Hepatocyte (in vitro differentiated cells): ENCODE results near the gene NR6A1. TPM values are rescaled to one million over a fixed set of nuclear protein-coding genes. Genes with fewer than 3 reads are reported as not detected.

Source experiments
- DNase-seq: peaks from one replicate; pipeline ENCODE4 v3.0.0-alpha.2; 2016; ENCODE audit warnings: low spot score
- H2AFZ ChIP-seq: fragments of 200-600 bp; sonication (generic); 2 replicates; pipeline ENCODE4 v1.6.0; 2016; ENCODE audit warnings: antibody characterized with exemption, mild to moderate bottlenecking
- H3K27ac ChIP-seq: fragments of 200-600 bp; sonication (generic); 2 replicates; pipeline ENCODE4 v1.5.1; 2016; ENCODE audit warnings: mild to moderate bottlenecking
- H3K27me3 ChIP-seq: fragments of 200-600 bp; sonication (generic); 2 replicates; pipeline ENCODE4 v1.6.1; 2016
- H3K36me3 ChIP-seq: fragments of 200-600 bp; sonication (generic); replicated peaks from 2 replicates; pipeline ENCODE4 v1.5.1; 2016; ENCODE audit warnings: low read depth; ENCODE audit not compliant: insufficient read depth
- H3K4me1 ChIP-seq: fragments of 200-600 bp; sonication (generic); 2 replicates; pipeline ENCODE4 v1.5.1; 2016; ENCODE audit warnings: mild to moderate bottlenecking, moderate library complexity; ENCODE audit not compliant: insufficient read depth
- H3K4me2 ChIP-seq: fragments of 200-600 bp; sonication (generic); 2 replicates; pipeline ENCODE4 v1.6.0; 2016
- H3K4me3 ChIP-seq: fragments of 200-600 bp; sonication (generic); 2 replicates; pipeline ENCODE4 v1.5.1; 2016; ENCODE audit warnings: mild to moderate bottlenecking
- H3K79me2 ChIP-seq: fragments of 200-600 bp; sonication (generic); 2 replicates; pipeline ENCODE4 v1.6.0; 2017; ENCODE audit warnings: mild to moderate bottlenecking
- H3K9me2 ChIP-seq: fragments of 200-600 bp; sonication (generic); replicated peaks from 2 replicates; pipeline ENCODE4 v1.6.0; 2017; ENCODE audit warnings: mild to moderate bottlenecking; ENCODE audit not compliant: insufficient read depth
- H3K9me3 ChIP-seq: fragments of 200-600 bp; sonication (generic); 2 replicates; pipeline ENCODE4 v1.5.1; 2016; ENCODE audit warnings: low read depth, mild to moderate bottlenecking
- H4K20me1 ChIP-seq: fragments of 200-600 bp; sonication (generic); 2 replicates; pipeline ENCODE4 v1.6.0; 2016; ENCODE audit warnings: mild to moderate bottlenecking; ENCODE audit not compliant: insufficient read depth, poor library complexity, severe bottlenecking
- EZH2 ChIP-seq: fragments of 200-600 bp; sonication (generic); IDR thresholded peaks from 2 replicates; pipeline ENCODE4 v1.6.1; 2016; ENCODE audit warnings: antibody characterized with exemption, mild to moderate bottlenecking, borderline replicate concordance
- EZH2phosphoT487 ChIP-seq: fragments of 200-600 bp; sonication (generic); IDR thresholded peaks from one replicate; pipeline ENCODE4 v1.6.1; 2018; ENCODE audit warnings: antibody characterized with exemption, mild to moderate bottlenecking, low read depth, moderate library complexity; ENCODE audit not compliant: unreplicated experiment, severe bottlenecking
- WGBS: methylation state at CpG from one replicate; pipeline ENCODE4 v1.1.6; 2016; ENCODE audit warnings: low lambda C conversion rate; ENCODE audit errors: missing lambda C conversion rate; 5-methylcytosine and 5-hydroxymethylcytosine counted together
- polyA plus RNA-seq: library from polyadenylated mRNA; unstranded; fragments of >200 nt; fragmentation: Nextera tagmentation; extraction: Ambion mirVana; gene quantifications from 2 replicates; pipeline ENCODE4 v1.2.1, GENCODE V29; 2016
- total RNA-seq: library from RNA; depleted of rRNA; stranded (reverse); fragments of >200 nt; gene quantifications from 2 replicates; pipeline ENCODE4 v1.2.3, GENCODE V29; 2014
- TF ChIP-seq, protein P1 (sequence below): fragments of 200-600 bp; sonication (generic); IDR thresholded peaks from 2 replicates; pipeline ENCODE4 v1.5.1; 2016; ENCODE audit warnings: antibody characterized with exemption, mild to moderate bottlenecking; ENCODE audit not compliant: poor library complexity

NR6A1 gene
- total and polyA plus RNA-seq, 2 experiments from 2014 or later: 1.2 to 4.0 TPM

- WGBS: 98% methylated on average over 2 of the region's 2 CpGs
- no peak overlapping the region for H3K4me3 ChIP-seq
- H4K20me1 ChIP-seq: no peaks in the 10 kb centered on the region
These were observed 160.0 kb downstream of the NR6A1 start for GRCh38 chr9:124611106-124611505.

DNA sequence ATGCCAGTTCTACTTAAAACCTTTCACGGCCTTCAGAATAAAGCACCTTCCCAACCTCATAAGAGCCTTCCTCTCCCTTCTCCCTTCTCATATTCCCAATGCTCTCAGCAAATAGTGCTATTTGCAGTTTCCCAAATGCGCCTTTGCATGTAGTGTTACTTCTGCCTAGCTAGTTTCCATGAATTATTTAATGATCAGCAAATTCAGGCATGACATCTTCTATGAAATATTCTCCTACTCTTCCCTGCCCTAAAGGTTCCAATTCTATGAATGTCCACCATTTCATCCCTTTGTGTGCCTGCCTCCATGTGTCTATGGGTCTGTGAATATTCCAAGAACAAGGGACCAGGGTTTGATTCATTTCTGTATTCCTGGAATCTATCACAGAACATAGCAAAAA is 165.1 kb downstream of the NR6A1 start:
- H3K4me1 ChIP-seq: no peaks in the 10 kb centered on the region
- no peaks in the 10 kb centered on the region for H4K20me1 ChIP-seq
- no peaks in the 10 kb centered on the region for H3K36me3 ChIP-seq
- 100% methylated on average over 2 of the region's 2 CpGs for WGBS
- H3K27me3 ChIP-seq: no peaks in the 10 kb centered on the region
- no peaks in the 10 kb centered on the region for H3K79me2 ChIP-seq
- TF ChIP-seq, protein P1, sequence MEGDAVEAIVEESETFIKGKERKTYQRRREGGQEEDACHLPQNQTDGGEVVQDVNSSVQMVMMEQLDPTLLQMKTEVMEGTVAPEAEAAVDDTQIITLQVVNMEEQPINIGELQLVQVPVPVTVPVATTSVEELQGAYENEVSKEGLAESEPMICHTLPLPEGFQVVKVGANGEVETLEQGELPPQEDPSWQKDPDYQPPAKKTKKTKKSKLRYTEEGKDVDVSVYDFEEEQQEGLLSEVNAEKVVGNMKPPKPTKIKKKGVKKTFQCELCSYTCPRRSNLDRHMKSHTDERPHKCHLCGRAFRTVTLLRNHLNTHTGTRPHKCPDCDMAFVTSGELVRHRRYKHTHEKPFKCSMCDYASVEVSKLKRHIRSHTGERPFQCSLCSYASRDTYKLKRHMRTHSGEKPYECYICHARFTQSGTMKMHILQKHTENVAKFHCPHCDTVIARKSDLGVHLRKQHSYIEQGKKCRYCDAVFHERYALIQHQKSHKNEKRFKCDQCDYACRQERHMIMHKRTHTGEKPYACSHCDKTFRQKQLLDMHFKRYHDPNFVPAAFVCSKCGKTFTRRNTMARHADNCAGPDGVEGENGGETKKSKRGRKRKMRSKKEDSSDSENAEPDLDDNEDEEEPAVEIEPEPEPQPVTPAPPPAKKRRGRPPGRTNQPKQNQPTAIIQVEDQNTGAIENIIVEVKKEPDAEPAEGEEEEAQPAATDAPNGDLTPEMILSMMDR: no peak
- no peak for TF ChIP-seq EZH2phosphoT487
- TF ChIP-seq EZH2: no peak
- no peak for DNase-seq
- H2AFZ ChIP-seq: no peak overlapping the region
- no peaks in the 10 kb centered on the region for H3K9me3 ChIP-seq
- H3K4me2 ChIP-seq: no peak overlapping the region
- H3K9me2 ChIP-seq: no peaks in the 10 kb centered on the region
- no peak overlapping the region for H3K27ac ChIP-seq
- no peak overlapping the region for H3K4me3 ChIP-seq

More at GRCh38 chr9:124611106-124611505, 160.0 kb downstream of the NR6A1 start:
- Histone ChIP-seq H3K9me3 (no peaks in the 10 kb centered on the region), H3K36me3 (no peaks in the 10 kb centered on the region), H2AFZ (no peak overlapping the region), H3K27me3 (no peaks in the 10 kb centered on the region), H3K9me2 (no peaks in the 10 kb centered on the region), H3K4me1 (no peaks in the 10 kb centered on the region), H3K4me2 (no peak overlapping the region), H3K27ac (no peak overlapping the region), H3K79me2 (no peaks in the 10 kb centered on the region)
- no peak for DNase-seq
- TF ChIP-seq, protein P1: no peak
- TF ChIP-seq EZH2phosphoT487 (no peak), EZH2 (no peak)

DNA sequence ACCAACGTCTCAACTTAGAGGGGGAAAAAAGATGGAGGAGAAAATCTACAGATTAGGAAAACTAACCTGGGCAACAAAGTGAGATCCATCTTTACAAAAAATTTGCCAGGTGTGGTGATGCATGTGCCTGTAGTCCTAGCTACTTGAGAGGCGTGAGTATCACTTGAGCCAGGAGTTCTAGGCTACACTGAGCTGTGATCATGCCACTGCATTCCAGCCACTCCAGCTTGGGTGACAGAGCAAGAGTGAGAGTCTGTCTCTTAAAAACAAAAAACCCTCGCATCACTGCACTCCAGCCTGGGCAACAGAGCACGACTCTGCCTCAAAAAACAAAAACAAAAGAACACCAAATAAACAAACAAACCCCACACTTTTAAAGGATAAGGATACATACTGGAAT is 165.9 kb downstream of the NR6A1 start:
- no peaks in the 10 kb centered on the region for H3K79me2 ChIP-seq
- no peaks in the 10 kb centered on the region for H3K9me3 ChIP-seq
- TF ChIP-seq EZH2 (no peak), EZH2phosphoT487 (no peak)
- TF ChIP-seq, protein P1: no peak
- no peak overlapping the region for H3K4me2 ChIP-seq
- no peaks in the 10 kb centered on the region for H3K27me3 ChIP-seq
- no peaks in the 10 kb centered on the region for H3K4me1 ChIP-seq
- H2AFZ ChIP-seq: no peak overlapping the region
- 93% methylated on average over 4 of the region's 4 CpGs for WGBS
- H3K27ac ChIP-seq: no peak overlapping the region
- no peak overlapping the region for H3K4me3 ChIP-seq
- no peaks in the 10 kb centered on the region for H3K9me2 ChIP-seq
- no peaks in the 10 kb centered on the region for H4K20me1 ChIP-seq
- no peaks in the 10 kb centered on the region for H3K36me3 ChIP-seq
- no peak for DNase-seq

- H3K79me2 ChIP-seq: no peaks in the 10 kb centered on the region
- no peak for DNase-seq
- H3K4me3 ChIP-seq: no peak overlapping the region
- no peaks in the 10 kb centered on the region for H3K4me1 ChIP-seq
- WGBS: 82% methylated on average over 2 of the region's 2 CpGs
- H3K36me3 ChIP-seq: no peaks in the 10 kb centered on the region
- no peak overlapping the region for H3K4me2 ChIP-seq
- TF ChIP-seq, protein P1: no peak
- no peak for TF ChIP-seq EZH2phosphoT487
- no peak for TF ChIP-seq EZH2
- H3K9me2 ChIP-seq: no peaks in the 10 kb centered on the region
- H3K9me3 ChIP-seq: no peaks in the 10 kb centered on the region
- no peak overlapping the region for H3K27ac ChIP-seq
- no peaks in the 10 kb centered on the region for H4K20me1 ChIP-seq
- no peaks in the 10 kb centered on the region for H3K27me3 ChIP-seq
- no peak overlapping the region for H2AFZ ChIP-seq
These were observed 168.5 kb downstream of the NR6A1 start for GRCh38 chr9:124602632-124603031.
